Endometrial microvascular endothelial cells (primary cell): Measurements from ENCODE around the gene CD82. TPM values are rescaled to one million over a fixed set of nuclear protein-coding genes. Genes with fewer than 3 reads are reported as not detected.
"Not testable (repeated sequence)": the region's sequence is repeated elsewhere in the genome, so short reads cannot be mapped to it uniquely, and the experiment has no call there.

Source experiments
- in situ Hi-C: cut with HindIII; loops from 2 replicates; pipeline ENCODE4 v1.10.0; 2017; ENCODE audit warnings: low sequenced_read_pairs, low pct_unique_long_range_greater_than_20kb; ENCODE audit errors: inconsistent ontology term
- total RNA-seq: library from RNA; depleted of rRNA; stranded (reverse); fragments of >200 nt; gene quantifications from one replicate; pipeline ENCODE4 v1.2.3, GENCODE V29; 2015; ENCODE audit errors: inconsistent ontology term

CD82 gene
- total RNA-seq, 1 donor from 2014 or later: 19.0 TPM

DNA sequence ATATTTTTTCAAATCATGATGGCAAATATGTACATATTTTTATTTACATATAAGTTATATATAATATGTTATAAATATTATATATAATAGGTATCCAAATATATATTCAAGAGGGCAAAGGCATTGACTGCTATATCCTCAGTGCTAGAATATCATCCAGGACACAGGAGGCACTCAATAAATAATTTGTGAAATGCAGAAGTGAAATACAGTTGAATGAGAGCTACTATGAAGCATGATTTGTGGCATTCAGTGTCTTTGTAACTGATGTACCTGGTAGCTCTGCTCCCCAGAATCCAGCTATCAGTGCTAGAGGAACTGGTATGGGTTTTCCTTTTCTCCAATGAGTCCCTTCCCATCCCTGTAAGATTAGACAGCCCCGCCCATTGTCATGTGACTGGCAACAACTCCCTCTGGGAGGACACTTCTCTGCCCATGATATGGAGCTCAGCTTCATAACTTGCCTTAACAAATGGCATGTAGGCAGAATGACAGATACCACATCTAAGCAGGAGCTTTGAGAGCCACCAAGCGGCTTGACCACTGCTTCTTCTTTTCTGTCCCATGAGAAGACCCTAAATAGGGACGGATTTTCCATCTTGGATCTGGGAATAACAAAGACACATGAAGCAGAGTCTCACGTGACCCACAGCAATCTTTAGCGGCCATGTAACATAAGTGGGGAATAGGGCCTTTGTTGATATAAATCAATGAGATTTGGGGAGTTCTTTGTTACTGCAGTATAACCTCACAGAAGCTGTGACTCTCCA is 10.2 kb upstream of the CD82 start:
- in situ Hi-C loops: no loop called here

DNA sequence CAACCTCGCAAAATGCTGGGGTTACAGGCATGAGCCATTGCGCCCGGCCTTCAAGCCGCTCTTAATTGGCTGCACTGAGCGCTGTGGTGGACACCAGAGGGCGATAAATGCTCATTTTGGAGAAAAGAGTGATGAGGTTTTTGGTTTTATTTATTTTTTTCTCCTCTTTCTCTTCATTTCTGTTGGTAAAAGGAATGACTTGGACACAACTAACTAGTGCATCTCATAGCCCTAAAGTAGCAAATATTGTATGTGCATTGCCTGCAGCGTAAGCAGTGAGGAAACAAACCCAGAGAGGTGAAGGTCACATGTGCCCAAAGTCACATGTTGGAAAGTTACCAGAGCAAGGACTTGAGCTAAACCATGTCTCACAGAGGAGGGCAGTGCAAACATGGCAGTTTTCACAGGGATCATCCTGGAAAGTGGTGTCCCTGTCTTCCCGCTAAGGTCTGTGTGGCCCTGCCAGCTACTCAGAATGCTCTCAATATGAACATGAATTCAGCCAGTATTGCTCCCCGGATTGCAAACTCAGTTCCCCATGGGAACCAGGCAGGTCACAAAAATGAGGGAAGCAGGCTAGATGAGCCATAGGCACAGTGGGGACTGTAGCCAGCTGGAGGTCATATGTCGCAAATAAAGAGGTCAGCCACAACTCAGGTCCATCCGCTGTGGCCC is 8.6 kb upstream of the CD82 start:
- in situ Hi-C loops: no loop called here

DNA sequence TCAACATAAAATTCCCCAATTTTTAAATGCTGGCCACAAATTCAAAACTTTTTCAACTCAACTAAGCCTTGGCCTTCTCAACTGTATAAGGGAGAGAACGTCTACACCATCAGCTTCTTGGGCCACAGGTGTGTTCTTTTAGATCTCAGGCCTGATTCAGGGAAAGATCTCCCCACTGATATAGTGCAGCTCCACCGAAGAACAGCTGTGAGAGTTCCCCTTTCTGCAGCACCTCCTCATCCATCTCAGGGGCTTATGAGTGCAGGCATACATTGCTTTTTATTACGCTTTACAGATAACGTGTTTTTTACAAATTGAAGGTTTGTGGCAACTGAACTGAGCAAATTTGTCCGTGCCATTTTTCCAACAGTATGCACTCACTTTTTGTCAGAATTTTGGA is 8.0 kb upstream of the CD82 start:
- in situ Hi-C loops: no loop called here

GRCh38 chr11:44559207-44559939 is 6.1 kb upstream of the CD82 start:
- in situ Hi-C loops: no loop called here

DNA sequence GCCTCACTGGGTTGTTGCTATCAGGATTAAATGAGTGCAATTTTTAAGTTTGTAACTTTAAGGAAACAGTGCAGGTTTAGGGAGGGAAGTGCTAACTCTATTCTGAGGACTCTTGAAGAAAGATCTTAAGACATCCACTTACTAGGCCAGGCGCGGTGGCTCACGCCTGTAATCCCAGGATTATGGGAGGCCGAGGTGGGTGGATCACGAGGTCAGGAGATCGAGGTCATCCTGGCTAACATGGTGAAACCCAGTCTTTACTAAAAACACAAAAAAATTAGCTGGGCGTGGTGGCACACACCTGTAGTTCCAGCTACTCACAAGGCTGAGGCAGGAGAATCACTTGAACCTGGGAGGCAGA is 5.5 kb upstream of the CD82 start:
- in situ Hi-C loops: not testable (repeated sequence)

DNA sequence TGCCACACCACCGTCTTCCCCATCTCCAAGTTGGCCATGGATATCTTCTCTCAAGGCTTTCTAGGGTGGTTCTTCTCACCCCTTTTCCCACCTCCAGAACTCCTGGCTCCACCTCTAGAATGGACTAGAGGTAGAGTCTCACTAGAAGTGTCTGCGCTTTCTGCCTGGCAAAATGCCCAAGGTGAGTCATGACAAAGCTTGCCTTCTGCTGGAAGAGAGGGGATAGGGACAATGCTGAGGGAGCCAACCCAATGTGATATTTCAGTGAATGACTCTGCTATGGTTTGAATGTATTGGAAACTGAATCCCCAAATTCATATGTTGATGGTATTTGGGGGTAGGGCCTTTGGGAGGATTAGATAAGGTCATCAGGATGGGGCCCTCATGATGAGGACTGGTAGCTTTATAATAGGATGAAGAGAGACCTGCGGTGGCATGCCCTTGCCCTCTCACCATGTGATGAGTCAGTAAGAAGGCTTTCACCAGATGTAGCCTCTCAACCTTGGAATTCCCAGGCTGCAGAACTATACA is 4.1 kb upstream of the CD82 start:
- in situ Hi-C loops: no loop called here

GRCh38 chr11:44561964-44562734 is 3.3 kb upstream of the CD82 start:
- in situ Hi-C loops: no loop called here

DNA sequence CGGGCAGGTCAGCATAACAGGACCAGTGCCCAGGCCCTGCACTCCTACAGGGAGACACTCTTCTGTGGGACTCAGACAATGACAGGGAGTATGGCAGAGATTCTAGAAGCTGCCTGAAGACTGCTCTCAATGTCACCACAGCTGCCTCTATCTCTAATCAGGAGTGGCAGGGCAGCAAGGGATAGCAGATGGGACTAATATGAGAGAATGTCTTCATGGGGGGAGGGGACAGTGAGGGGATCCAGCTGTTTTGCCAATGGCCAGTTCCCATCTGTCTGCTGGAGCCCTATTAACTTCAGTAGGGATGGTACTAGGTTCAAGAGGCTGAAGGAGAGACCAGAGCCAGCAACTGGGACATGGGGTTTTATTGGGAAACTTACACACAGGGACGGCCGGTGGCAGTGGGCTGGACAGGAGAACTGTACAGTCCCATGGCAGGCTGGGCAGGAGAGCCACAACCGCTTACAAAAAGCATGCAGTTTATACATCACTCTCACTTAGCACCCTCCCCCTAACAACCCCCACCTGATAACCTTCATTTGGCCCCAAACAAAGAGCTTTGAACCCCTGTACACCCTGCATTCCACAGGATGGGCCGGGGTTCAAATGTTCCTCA is 2.5 kb upstream of the CD82 start:
- in situ Hi-C loops: no loop called here

- in situ Hi-C loops: no loop called here
Observed at GRCh38 chr11:44563711-44564110, 1.8 kb upstream of the CD82 start.

DNA sequence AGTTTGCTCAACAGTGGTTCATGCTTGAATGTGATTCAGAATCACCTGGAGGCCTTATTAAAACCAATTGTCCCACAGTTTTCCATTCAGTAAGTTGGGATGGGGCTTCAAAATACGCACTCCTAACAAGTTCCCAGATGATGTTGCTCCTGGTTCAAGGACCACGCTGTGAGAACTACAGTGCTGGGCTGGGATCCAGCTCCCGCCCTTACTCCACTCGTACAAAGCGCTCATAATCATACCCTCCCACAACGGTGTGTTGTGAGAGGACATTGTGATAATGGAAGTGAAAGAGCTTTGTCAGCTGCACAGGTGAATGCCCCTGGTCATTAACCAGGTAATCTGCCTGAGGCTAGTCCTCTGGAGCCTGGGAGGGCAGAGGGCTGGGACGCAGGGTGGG is 1.3 kb upstream of the CD82 start:
- in situ Hi-C loops: no loop called here

- in situ Hi-C loops: no loop called here
Observed at GRCh38 chr11:44564670-44565210, 723 bp upstream of the CD82 start.

DNA sequence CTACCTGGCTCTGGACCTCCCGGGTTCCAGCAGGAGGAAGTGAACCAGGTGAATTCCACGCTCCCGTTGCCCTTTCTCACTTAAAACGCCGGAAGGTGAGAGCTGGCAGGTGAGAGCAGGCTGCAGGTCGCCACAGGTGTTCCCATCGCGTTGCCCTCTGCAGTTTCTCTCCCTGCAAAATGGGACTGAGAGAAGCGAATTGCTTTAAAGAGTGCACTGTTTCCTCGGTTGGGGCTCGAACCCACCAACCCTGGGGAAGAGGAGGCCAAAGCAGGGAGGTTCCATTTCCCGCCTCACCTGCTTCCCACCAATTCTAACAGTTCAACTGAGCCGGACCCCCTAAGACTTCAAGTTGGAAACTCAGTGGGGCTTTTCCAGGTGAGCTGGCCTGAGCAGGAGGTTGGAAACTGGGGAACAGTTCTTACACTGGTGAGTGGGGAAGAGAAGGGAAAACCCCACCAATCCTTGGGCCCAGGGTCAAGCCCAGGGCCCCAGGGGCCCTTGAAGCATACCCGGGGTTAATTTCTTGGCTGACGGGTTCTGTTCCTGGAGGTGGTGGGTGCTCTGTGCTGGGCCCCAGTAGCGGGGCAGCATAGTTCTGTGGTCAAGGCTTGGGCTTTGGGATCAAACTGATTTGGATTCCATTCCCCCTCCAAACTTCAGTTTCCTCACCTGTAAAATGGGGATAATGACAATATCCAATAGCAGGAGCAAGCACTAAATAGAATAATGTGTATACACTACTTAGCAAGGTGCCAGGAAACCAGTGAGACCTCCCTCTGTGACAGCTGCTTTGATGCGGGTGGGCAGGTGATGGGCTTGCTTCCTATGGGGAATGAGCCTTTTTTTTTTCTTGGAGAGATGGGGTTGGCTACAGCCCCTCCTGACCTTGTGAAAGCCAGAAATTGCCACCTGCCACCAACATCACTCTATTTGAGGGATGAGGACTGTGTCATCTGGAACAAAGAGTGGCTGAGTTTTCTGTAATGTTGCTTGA is 788 bp downstream of the CD82 start:
- in situ Hi-C loops: no loop called here

DNA sequence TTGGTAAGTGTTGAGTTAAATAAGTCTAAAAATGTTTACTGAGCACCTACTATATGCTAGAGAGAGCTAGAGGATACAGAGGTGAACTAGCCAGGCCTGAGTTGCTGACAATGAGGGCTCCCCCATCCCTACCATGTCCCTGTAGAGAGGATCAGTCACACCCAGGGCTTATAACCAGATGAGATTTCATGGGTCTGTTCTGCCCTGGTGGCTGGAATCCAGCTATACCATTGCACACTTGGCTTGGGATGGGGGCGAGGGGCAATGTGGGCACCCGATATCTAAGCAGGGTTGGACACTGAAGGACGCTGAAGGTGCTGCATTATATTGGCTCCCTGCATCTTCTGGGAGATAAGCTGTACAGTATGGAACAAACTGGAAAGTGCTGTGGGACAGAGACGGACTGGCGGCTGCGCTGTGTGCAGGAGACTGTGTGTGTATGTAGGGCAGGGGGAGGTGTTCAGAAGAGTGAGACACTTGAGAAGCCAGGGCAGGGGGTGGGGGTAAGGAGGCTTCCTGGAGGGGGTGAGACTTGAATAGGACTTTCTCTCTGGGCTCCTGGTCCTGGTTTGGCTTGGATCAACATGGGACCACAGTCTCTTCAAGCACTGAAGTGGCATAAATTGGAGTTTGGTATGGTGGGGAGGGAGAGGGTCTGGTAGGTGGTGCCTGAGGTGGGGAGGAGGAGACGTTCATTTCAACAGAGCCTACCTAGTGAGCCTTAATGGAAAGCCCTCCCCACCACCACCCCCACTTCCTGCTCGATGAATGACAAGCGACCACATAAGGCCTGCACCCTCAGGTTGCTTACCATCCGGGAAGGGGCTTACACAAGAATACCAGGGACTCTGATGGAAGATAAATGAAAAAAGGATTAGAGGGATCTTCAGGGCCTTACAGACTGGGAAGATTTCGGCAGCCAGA is 1.8 kb downstream of the CD82 start:
- in situ Hi-C loops: no loop called here

- in situ Hi-C loops: no loop called here
Observed at GRCh38 chr11:44567876-44568256, 2.4 kb downstream of the CD82 start.

GRCh38 chr11:44568331-44568657 is 2.8 kb downstream of the CD82 start:
- in situ Hi-C loops: no loop called here

- in situ Hi-C loops: no loop called here
Observed at GRCh38 chr11:44568658-44569473, 3.4 kb downstream of the CD82 start.
